Vagina (tissue), 2 donors: ENCODE data around the gene ASCL1.

Source experiments
- CTCF ChIP-seq, 3 experiments: fragments of 450-650 bp in 2 of 3; fragments of 200-600 bp in 1 of 3; sonication (generic) in 1 of 3; IDR thresholded peaks; one replicate each; pipeline ENCODE4 v1.5.1; 2017 to 2019; ENCODE audit warnings: antibody characterized with exemption in 3 of 3, mild to moderate bottlenecking in 2 of 3, moderate library complexity in 2 of 3
- POLR2A ChIP-seq, 2 donors: fragments of 450-650 bp; IDR thresholded peaks; one replicate each; pipeline ENCODE4 v1.6.1; 2017; ENCODE audit warnings: antibody characterized with exemption in 2 of 2, mild to moderate bottlenecking in 2 of 2, moderate library complexity in 2 of 2
- POLR2AphosphoS5 ChIP-seq, 2 donors: sonication (generic); formaldehyde crosslinking; IDR thresholded peaks; one replicate each; pipeline ENCODE4 v1.9.0; 2017; ENCODE audit warnings: antibody characterized with exemption in 2 of 2, mild to moderate bottlenecking in 2 of 2, low read depth in 1 of 2; ENCODE audit not compliant: insufficient read depth in 1 of 2

GRCh38 chr12:102907918-102908317, 49.6 kb upstream of the ASCL1 start:
- TF ChIP-seq POLR2A (IDR thresholded peaks at IDR 0.05) (no peak), CTCF (IDR thresholded peaks at IDR 0.05) (no peak), POLR2AphosphoS5 (IDR thresholded peaks at IDR 0.05; ENCODE audit: insufficient read depth in 1 of 2, low read depth in 1 of 2) (no peak)
